C4-2B (cell line): ENCODE measurements around the gene PIAS3.

ENCODE experiments used
- CTCF ChIP-seq: fragments of 450-650 bp; conservative IDR thresholded peaks from 2 replicates; pipeline ENCODE4 v1.5.1; 2017; ENCODE audit warnings: mild to moderate bottlenecking
- ZFX ChIP-seq: fragments of 450-650 bp; IDR thresholded peaks from 2 replicates; pipeline ENCODE4 v1.6.1; 2017

GRCh38 chr1:145879775-145880174 lies 20.9 kb upstream of the PIAS3 start:
- TF ChIP-seq CTCF (no peak), ZFX (no peak)
